H1 (cell line): ENCODE data around the gene NQO2. TPM values are rescaled to one million over a fixed set of nuclear protein-coding genes. Genes with fewer than 3 reads are reported as not detected.

Experiments used
- CBX5 ChIP-seq: fragments of 300-800, 300-1000 bp; sonication (generic); IDR thresholded peaks from 2 replicates; pipeline ENCODE4 v1.7.1; 2016; ENCODE audit warnings: antibody characterized with exemption, low read length, low read depth
- CBX8 ChIP-seq: fragments of 300-800, 300-1000 bp; sonication (generic); IDR thresholded peaks from 2 replicates; pipeline ENCODE4 v1.7.1; 2016; ENCODE audit warnings: low read depth, low read length, borderline replicate concordance
- CHD7 ChIP-seq: fragments of 300-600 bp; sonication (generic); IDR thresholded peaks from 2 replicates; pipeline ENCODE4 v1.7.1; 2012; ENCODE audit warnings: low read length, moderate library complexity, mild to moderate bottlenecking, inconsistent platforms; ENCODE audit not compliant: insufficient replicate concordance
- EZH2 ChIP-seq: fragments of 200-600 bp; sonication (generic); IDR thresholded peaks from 2 replicates; pipeline ENCODE4 v1.7.1; 2012; ENCODE audit warnings: low read depth, mild to moderate bottlenecking, moderate library complexity, low read length, inconsistent platforms; ENCODE audit not compliant: severe bottlenecking
- GTF2F1 ChIP-seq: IDR thresholded peaks from 2 replicates; pipeline ENCODE4 v1.6.1; 2012; ENCODE audit warnings: low read depth, low read length, improper control_type of control experiment, borderline replicate concordance
- SIN3A ChIP-seq, 2 experiments: IDR thresholded peaks in 1 of 2; conservative IDR thresholded peaks in 1 of 2; 2 replicates each; pipeline ENCODE4 v1.6.1; 2011 to 2012; ENCODE audit warnings: low read length in 2 of 2, improper control_type of control experiment in 1 of 2, low read depth in 1 of 2, mild to moderate bottlenecking in 1 of 2
- SIRT6 ChIP-seq: IDR thresholded peaks from one replicate; pipeline ENCODE4 v1.7.1; 2012; ENCODE audit warnings: low read length, inconsistent platforms
- TAF7 ChIP-seq: optimal IDR thresholded peaks from 2 replicates; pipeline ENCODE3; 2011; ENCODE audit warnings: low read depth, mild to moderate bottlenecking, inconsistent platforms, low read length, moderate library complexity, borderline replicate concordance
- TCF12 ChIP-seq: IDR thresholded peaks from 2 replicates; pipeline ENCODE4 v1.6.1; 2011; ENCODE audit warnings: low read depth, mild to moderate bottlenecking, low read length
- USF2 ChIP-seq: IDR thresholded peaks from 2 replicates; pipeline ENCODE4 v1.6.1; 2011; ENCODE audit warnings: low read length, improper control_type of control experiment
- polyA plus RNA-seq, 7 experiments: library from polyadenylated mRNA; depleted of rRNA in 3 of 7; stranded (reverse) in 5 of 7; unstranded in 2 of 7; fragments of >200 nt in 5 of 7; fragments of 200-250 nt in 2 of 7; gene quantifications; 1 replicate in 5 of 7; 2 replicates in 1 of 7; 4 replicates in 1 of 7; pipeline versions ENCODE4 v1.2.1 to v1.2.3, GENCODE V29; 2011 to 2013; ENCODE audit warnings: missing spikeins in 2 of 7, mixed read lengths in 2 of 7
- total RNA-seq: library from RNA; stranded (reverse); fragmentation: NEBNext Ultra II Directional; extraction: Animal tissue kit (Norgen Biotek cat#: 25700); gene quantifications from 2 replicates; pipeline ENCODE4 v1.2.1, GENCODE V29; 2021

NQO2 gene
- total and polyA plus RNA-seq, 2 of the 8 experiments (the other 6 are each of a cell fraction or from before 2014, with no cell fraction given) = 135 to 168 TPM

GRCh38 chr6:3001773-3002293, 2.1 kb downstream of the NQO2 start (continued):
- TF ChIP-seq CHD7 (no peak), CBX8 (no peak), EZH2 (no peak), SIN3A (conservative IDR thresholded peaks at IDR 0.05 in 1 of 2, IDR thresholded peaks at IDR 0.05 in 1 of 2; ENCODE audit: low read depth in 1 of 2, low read length in 2 of 2) (peak; percentile 78 to 92; a peak in 2 of 4 replicates), SIRT6 (no peak), USF2 (no peak), TAF7 (no peak), TCF12 (no peak), CBX5 (no peak), GTF2F1 (no peak)
